Femur (tissue), 1 donor: ENCODE results near the gene ALPG.

Experiments
- DNase-seq: peaks from one replicate; pipeline ENCODE4 v3.0.0-alpha.2; 2017

ALPG gene

GRCh38 chr2:232460171-232460570 lies 53.5 kb downstream of the ALPG start:
- no peak for DNase-seq
